HUES6 (cell line): Measurements from ENCODE around the gene ATXN10.

Source experiments
- H3K27ac ChIP-seq: 2 replicates; pipeline ENCODE4 v1.7.0; 2013; ENCODE audit warnings: low read depth, mild to moderate bottlenecking, low read length, inconsistent platforms
- H3K27me3 ChIP-seq: 2 replicates; pipeline ENCODE4 v1.6.1; 2013; ENCODE audit warnings: low read length; ENCODE audit not compliant: control insufficient read depth, insufficient read depth
- H3K36me3 ChIP-seq: 2 replicates; pipeline ENCODE4 v1.6.1; 2013; ENCODE audit warnings: low read length; ENCODE audit not compliant: control insufficient read depth, insufficient read depth
- H3K4me1 ChIP-seq: 2 replicates; pipeline ENCODE4 v1.6.1; 2013; ENCODE audit warnings: low read length; ENCODE audit not compliant: control insufficient read depth, insufficient read depth
- H3K4me3 ChIP-seq: 2 replicates; pipeline ENCODE4 v1.5.1; 2013; ENCODE audit warnings: low read depth, low read length
- H3K9ac ChIP-seq: one replicate; pipeline ENCODE4 v1.6.1; 2013; ENCODE audit warnings: mild to moderate bottlenecking, low read length
- H3K9me3 ChIP-seq: 2 replicates; pipeline ENCODE4 v1.6.1; 2013; ENCODE audit warnings: low read depth, low read length; ENCODE audit not compliant: control insufficient read depth, insufficient read depth

Gene ATXN10

GRCh38 chr22:45632791-45633515, 38.7 kb upstream of the ATXN10 start:
- no peaks in the 10 kb centered on the region for H3K9me3 ChIP-seq
- H3K27me3 ChIP-seq = no peaks in the 10 kb centered on the region
- no peak overlapping the region; the same call in 1 of the 2 replicates for H3K4me3 ChIP-seq
- H3K36me3 ChIP-seq = no peaks in the 10 kb centered on the region
- no peak overlapping the region for H3K9ac ChIP-seq
- no peak overlapping the region for H3K27ac ChIP-seq
- peaks cover 42% of the 10 kb centered on the region for H3K4me1 ChIP-seq

- no peak overlapping the region for H3K9ac ChIP-seq
- H3K4me1 ChIP-seq = peaks cover 35% of the 10 kb centered on the region
- 0 out of 2 replicates have a peak, but pooled peaks cover 8% of the 10 kb centered on the region for H3K27me3 ChIP-seq
- H3K36me3 ChIP-seq = no peaks in the 10 kb centered on the region
- no peaks in the 10 kb centered on the region for H3K9me3 ChIP-seq
- no peak overlapping the region for H3K27ac ChIP-seq
- no peak overlapping the region for H3K4me3 ChIP-seq
These were observed 35.0 kb upstream of the ATXN10 start for GRCh38 chr22:45636683-45637082.

GRCh38 chr22:45638197-45638596, 33.4 kb upstream of the ATXN10 start:
- no peak overlapping the region for H3K4me3 ChIP-seq
- 0 out of 2 replicates have a peak, but pooled peaks cover 8% of the 10 kb centered on the region for H3K27me3 ChIP-seq
- H3K4me1 ChIP-seq = peaks cover 24% of the 10 kb centered on the region
- no peak overlapping the region for H3K9ac ChIP-seq
- no peaks in the 10 kb centered on the region for H3K36me3 ChIP-seq
- no peak overlapping the region for H3K27ac ChIP-seq
- no peaks in the 10 kb centered on the region for H3K9me3 ChIP-seq

- Histone ChIP-seq H3K4me3 (no peak overlapping the region), H3K27ac (no peak overlapping the region), H3K4me1 (peaks cover 21% of the 10 kb centered on the region)
These were observed 32.5 kb upstream of the ATXN10 start for GRCh38 chr22:45638834-45639746.

GRCh38 chr22:45639747-45640102, 31.9 kb upstream of the ATXN10 start:
- Histone ChIP-seq H3K4me1 (peaks cover 21% of the 10 kb centered on the region), H3K27ac (no peak overlapping the region), H3K36me3 (no peaks in the 10 kb centered on the region), H3K9ac (no peak overlapping the region), H3K4me3 (no peak overlapping the region), H3K27me3 (peaks cover 10% of the 10 kb centered on the region), H3K9me3 (no peaks in the 10 kb centered on the region)

More at GRCh38 chr22:45638834-45639746, 32.5 kb upstream of the ATXN10 start:
- Histone ChIP-seq H3K27me3 (0 out of 2 replicates have a peak, but pooled peaks cover 8% of the 10 kb centered on the region), H3K9ac (no peak overlapping the region), H3K9me3 (no peaks in the 10 kb centered on the region), H3K36me3 (no peaks in the 10 kb centered on the region)

- H3K27me3 ChIP-seq = peaks cover 17% of the 10 kb centered on the region
- H3K9ac ChIP-seq = no peak overlapping the region
- no peak overlapping the region for H3K4me3 ChIP-seq
- peaks cover 25% of the 10 kb centered on the region for H3K4me1 ChIP-seq
- no peaks in the 10 kb centered on the region for H3K36me3 ChIP-seq
- no peaks in the 10 kb centered on the region for H3K9me3 ChIP-seq
- H3K27ac ChIP-seq = no peak overlapping the region
These were observed 31.2 kb upstream of the ATXN10 start for GRCh38 chr22:45640291-45640940.

- H3K27me3 ChIP-seq = peaks cover 22% of the 10 kb centered on the region
- H3K9me3 ChIP-seq = no peaks in the 10 kb centered on the region
- no peak overlapping the region for H3K4me3 ChIP-seq
- no peak overlapping the region for H3K27ac ChIP-seq
- no peaks in the 10 kb centered on the region for H3K36me3 ChIP-seq
- H3K9ac ChIP-seq = no peak overlapping the region
- peaks cover 29% of the 10 kb centered on the region for H3K4me1 ChIP-seq
These were observed 30.6 kb upstream of the ATXN10 start for GRCh38 chr22:45640941-45641621.

- Histone ChIP-seq H3K9ac (no peak overlapping the region), H3K4me3 (no peak overlapping the region), H3K36me3 (no peaks in the 10 kb centered on the region), H3K9me3 (no peaks in the 10 kb centered on the region), H3K27ac (no peak overlapping the region), H3K27me3 (peaks cover 29% of the 10 kb centered on the region), H3K4me1 (peaks cover 29% of the 10 kb centered on the region)
These were observed 28.6 kb upstream of the ATXN10 start for GRCh38 chr22:45642986-45643385.

- Histone ChIP-seq H3K9ac (no peak overlapping the region), H3K4me3 (no peak overlapping the region), H3K27me3 (peaks cover 27% of the 10 kb centered on the region)
These were observed 26.9 kb upstream of the ATXN10 start for GRCh38 chr22:45644714-45645113.

GRCh38 chr22:45645150-45645525, 26.5 kb upstream of the ATXN10 start:
- H3K27ac ChIP-seq = no peak overlapping the region
- peaks cover 27% of the 10 kb centered on the region for H3K27me3 ChIP-seq
- H3K9ac ChIP-seq = no peak overlapping the region
- peak overlapping the region; percentile 52 for H3K4me3 ChIP-seq
- no peaks in the 10 kb centered on the region for H3K9me3 ChIP-seq
- no peaks in the 10 kb centered on the region for H3K36me3 ChIP-seq
- peaks cover 14% of the 10 kb centered on the region for H3K4me1 ChIP-seq

More at GRCh38 chr22:45644714-45645113, 26.9 kb upstream of the ATXN10 start:
- H3K4me1 ChIP-seq = peaks cover 18% of the 10 kb centered on the region
- H3K9me3 ChIP-seq = no peaks in the 10 kb centered on the region
- no peaks in the 10 kb centered on the region for H3K36me3 ChIP-seq
- no peak overlapping the region for H3K27ac ChIP-seq
